B cell (primary cell): ENCODE measurements around the gene APOF. TPM values are rescaled to one million over a fixed set of nuclear protein-coding genes. Genes with fewer than 3 reads are reported as not detected.

Experiments
- ATAC-seq: fragments of 200-7000 bp; cut with Tn5 transposase; one replicate; pipeline ENCODE4 v1.10.0; 2021; ENCODE audit warnings: low read depth, mild to moderate bottlenecking, moderate number of reproducible peaks, moderate library complexity
- CTCF ChIA-PET: fragments of 350-600 bp; sonication (Branson Sonifier 250); formaldehyde crosslinking; loops from one replicate; lab custom pipeline; 2021; ENCODE audit warnings: antibody characterized with exemption, inconsistent platforms; lab: Charles Lee
- POLR2A ChIA-PET: fragments of 350-600 bp; sonication (Branson Sonifier 250); formaldehyde crosslinking; loops from one replicate; lab custom pipeline; 2021; ENCODE audit warnings: antibody characterized with exemption; lab: Charles Lee
- DNase-seq: peaks from one replicate; pipeline ENCODE4 v3.0.0; 2013
- H2AFZ ChIP-seq: 2 replicates; pipeline ENCODE4 v1.6.1; 2012; ENCODE audit warnings: mild to moderate bottlenecking, low read depth, low read length; ENCODE audit not compliant: insufficient read depth, poor library complexity, severe bottlenecking
- H3K27ac ChIP-seq, 2 donors: 1 replicate in 1 of 2; 2 replicates in 1 of 2; pipeline ENCODE4 v1.5.1; 2012 to 2013; ENCODE audit warnings: low read length in 2 of 2, mild to moderate bottlenecking in 2 of 2, moderate library complexity in 1 of 2
- H3K27me3 ChIP-seq, 4 experiments: fragments of 200-600 bp in 1 of 4; sonication (generic) in 1 of 4; replicated peaks in 1 of 4; 1 replicate in 2 of 4; 2 replicates in 2 of 4; pipeline versions ENCODE4 v1.6.1 to v1.7.0; 2013 to 2016; ENCODE audit warnings: low read length in 3 of 4, mild to moderate bottlenecking in 2 of 4, mixed read lengths in 1 of 4, moderate library complexity in 1 of 4; ENCODE audit not compliant: insufficient read depth in 4 of 4, control insufficient read depth in 3 of 4; ENCODE audit errors: control extremely low read depth in 1 of 4
- H3K36me3 ChIP-seq, 2 experiments: replicated peaks in 1 of 2; 1 replicate in 1 of 2; 2 replicates in 1 of 2; pipeline versions ENCODE4 v1.6.1 to v1.7.1; 2013; ENCODE audit warnings: low read length in 1 of 2; ENCODE audit not compliant: insufficient read depth in 2 of 2, control insufficient read depth in 1 of 2; ENCODE audit errors: control extremely low read depth in 1 of 2, extremely low read depth in 1 of 2
- H3K4me1 ChIP-seq, 2 donors: fragments of 200-600 bp in 1 of 2; sonication (generic) in 1 of 2; 1 replicate in 1 of 2; 2 replicates in 1 of 2; pipeline versions ENCODE4 v1.5.1 to v1.6.1; 2013 to 2017; ENCODE audit warnings: low read length in 2 of 2; ENCODE audit not compliant: control insufficient read depth in 2 of 2, insufficient read depth in 2 of 2
- H3K4me2 ChIP-seq: replicated peaks from 2 replicates; pipeline ENCODE3; 2012; ENCODE audit warnings: mild to moderate bottlenecking, low read depth, low read length; ENCODE audit not compliant: poor library complexity, severe bottlenecking
- H3K4me3 ChIP-seq, 5 experiments: fragments of 200-600 bp in 1 of 5; sonication (generic) in 1 of 5; 1 replicate in 3 of 5; 2 replicates in 2 of 5; pipeline versions ENCODE4 v1.5.1 to v1.7.0; 2011 to 2016; ENCODE audit warnings: low read length in 4 of 5, mild to moderate bottlenecking in 4 of 5, low read depth in 2 of 5, control low read depth in 1 of 5, moderate library complexity in 1 of 5; ENCODE audit not compliant: insufficient read depth in 1 of 5; ENCODE audit errors: control extremely low read depth in 1 of 5, extremely low read depth in 1 of 5
- H3K79me2 ChIP-seq: fragments of 200-600 bp; sonication (generic); one replicate; pipeline ENCODE4 v1.6.0; 2016; ENCODE audit warnings: low read length; ENCODE audit not compliant: control insufficient read depth, insufficient read depth
- H3K9ac ChIP-seq: fragments of 200-600 bp; sonication (generic); 2 replicates; pipeline ENCODE4 v1.6.1; 2017; ENCODE audit warnings: mild to moderate bottlenecking, low read length, moderate library complexity
- H3K9me3 ChIP-seq, 3 donors: one replicate each; pipeline versions ENCODE4 v1.6.1 to v1.7.1; 2013; ENCODE audit warnings: low read length in 2 of 3; ENCODE audit not compliant: control insufficient read depth in 2 of 3, insufficient read depth in 1 of 3; ENCODE audit errors: control extremely low read depth in 1 of 3
- H4K20me1 ChIP-seq: 2 replicates; pipeline ENCODE4 v1.6.0; 2012; ENCODE audit warnings: mild to moderate bottlenecking, low read length; ENCODE audit not compliant: insufficient read depth, control insufficient read depth, poor library complexity, severe bottlenecking
- H3K27ac Mint-ChIP-seq: one replicate; pipeline ENCODE4 v1.8.0; 2021; ENCODE audit warnings: mixed read lengths
- H3K27me3 Mint-ChIP-seq: one replicate; pipeline ENCODE4 v1.8.0; 2021; ENCODE audit warnings: mixed read lengths
- H3K4me1 Mint-ChIP-seq: one replicate; pipeline ENCODE4 v1.8.0; 2021; ENCODE audit warnings: mixed read lengths
- H3K4me3 Mint-ChIP-seq: one replicate; pipeline ENCODE4 v1.8.0; 2021; ENCODE audit warnings: mixed read lengths
- H3K9me3 Mint-ChIP-seq: one replicate; pipeline ENCODE4 v1.8.0; 2022; ENCODE audit warnings: mixed read lengths; ENCODE audit not compliant: insufficient read depth
- CTCF ChIP-seq: fragments of 200-600 bp; IDR thresholded peaks from one replicate; pipeline ENCODE4 v1.8.0; 2022; ENCODE audit warnings: antibody characterized with exemption, mild to moderate bottlenecking
- EZH2 ChIP-seq: IDR thresholded peaks from 2 replicates; pipeline ENCODE4 v1.6.1; 2012; ENCODE audit warnings: borderline replicate concordance, low read depth, mild to moderate bottlenecking, moderate library complexity, low read length; ENCODE audit not compliant: insufficient read depth, poor library complexity, severe bottlenecking
- WGBS: methylation state at CpG from one replicate; pipeline ENCODE4 v1.1.5; 2013; ENCODE audit warnings: missing lambda C conversion rate; ENCODE audit not compliant: insufficient coverage; 5-methylcytosine and 5-hydroxymethylcytosine counted together
- intact Hi-C: fragments of 100-400 bp; cut with micrococcal nuclease; formaldehyde crosslinking; loops from one replicate; pipeline ENCODE4 v1.10.0; 2022
- polyA plus RNA-seq: library from polyadenylated mRNA; depleted of rRNA; stranded (reverse); fragments of >200 nt; gene quantifications from 2 replicates; pipeline ENCODE4 v1.2.3, GENCODE V29; 2012
- total RNA-seq, 2 donors: library from RNA; stranded (reverse); fragments of 120-200 nt in 1 of 2; gene quantifications; 1 replicate in 1 of 2; 2 replicates in 1 of 2; pipeline versions ENCODE4 v1.2.3 to v1.2.4, GENCODE V29; 2013 to 2022

APOF gene
- total and polyA plus RNA-seq, 2 donors (not counting 1 experiment from before 2014, with no cell fraction given): not detected

- peaks cover 0 to 1% of the 10 kb centered on the region in 2 experiments for H3K36me3 ChIP-seq
- intact Hi-C loops: loop anchor here (1.0 kb wide), 1 partner anchor 135 kb away; the partner anchor contains the start of gene SPRYD4
- H4K20me1 ChIP-seq: no peaks in the 10 kb centered on the region
- Mint-ChIP-seq H3K27me3 (no peaks in the 10 kb centered on the region), H3K4me1 (peaks cover 46% of the 10 kb centered on the region), H3K9me3 (no peaks in the 10 kb centered on the region), H3K4me3 (peak overlapping the region; percentile 99), H3K27ac (peak overlapping the region; percentile 100)
- H3K9ac ChIP-seq: peak overlapping the region; percentile 95
- peaks cover 30 to 37% of the 10 kb centered on the region in 2 donors for H3K4me1 ChIP-seq
- H3K4me2 ChIP-seq: peak overlapping the region; percentile 86
- POLR2A ChIA-PET: interaction anchor here (0.8 to 2.5 kb wide), 7 partner anchors 9 to 135 kb away, joined by 6 to 24 read pairs (median 10); partner anchors contain the start of genes CNPY2 and STAT2
- peaks cover 18% of the 10 kb centered on the region for H3K79me2 ChIP-seq
- peak overlapping the region; percentile 94 to 100 for H3K27ac ChIP-seq
- CTCF ChIA-PET: interaction anchor here (0.6 to 7.6 kb wide), 7 partner anchors 17 to 353 kb away, joined by 3 to 45 read pairs (median 7); partner anchors contain the start of genes CNPY2 and STAT2
- no peaks in the 10 kb centered on the region for H3K27me3 ChIP-seq
- H3K4me3 ChIP-seq: peak overlapping the region; percentile 63 to 88 (median 80)
- no peaks in the 10 kb centered on the region for H3K9me3 ChIP-seq
- ATAC-seq (peak; percentile 5), DNase-seq (no peak)
- no CpG with 5 or more reads among the region's 8 CpGs for WGBS
- TF ChIP-seq EZH2: no peak
- no peak for TF ChIP-seq CTCF
- peak overlapping the region; percentile 93 for H2AFZ ChIP-seq
Measured at GRCh38 chr12:56333197-56333678, 29.4 kb downstream of the APOF start.
